Astrocyte (in vitro differentiated cells and primary cell): ENCODE results near the gene SLC25A29.

ENCODE experiments used
- EZH2 ChIP-seq: IDR thresholded peaks from 2 replicates; pipeline ENCODE4 v1.6.1; 2012; ENCODE audit warnings: mild to moderate bottlenecking, low read length, inconsistent platforms; ENCODE audit not compliant: insufficient read depth
- TF ChIP-seq, protein P1 (sequence below): IDR thresholded peaks from 2 replicates; pipeline ENCODE4 v1.5.1; 2011; ENCODE audit warnings: low read depth, mild to moderate bottlenecking, inconsistent platforms, low read length, moderate library complexity; ENCODE audit not compliant: insufficient read depth

DNA sequence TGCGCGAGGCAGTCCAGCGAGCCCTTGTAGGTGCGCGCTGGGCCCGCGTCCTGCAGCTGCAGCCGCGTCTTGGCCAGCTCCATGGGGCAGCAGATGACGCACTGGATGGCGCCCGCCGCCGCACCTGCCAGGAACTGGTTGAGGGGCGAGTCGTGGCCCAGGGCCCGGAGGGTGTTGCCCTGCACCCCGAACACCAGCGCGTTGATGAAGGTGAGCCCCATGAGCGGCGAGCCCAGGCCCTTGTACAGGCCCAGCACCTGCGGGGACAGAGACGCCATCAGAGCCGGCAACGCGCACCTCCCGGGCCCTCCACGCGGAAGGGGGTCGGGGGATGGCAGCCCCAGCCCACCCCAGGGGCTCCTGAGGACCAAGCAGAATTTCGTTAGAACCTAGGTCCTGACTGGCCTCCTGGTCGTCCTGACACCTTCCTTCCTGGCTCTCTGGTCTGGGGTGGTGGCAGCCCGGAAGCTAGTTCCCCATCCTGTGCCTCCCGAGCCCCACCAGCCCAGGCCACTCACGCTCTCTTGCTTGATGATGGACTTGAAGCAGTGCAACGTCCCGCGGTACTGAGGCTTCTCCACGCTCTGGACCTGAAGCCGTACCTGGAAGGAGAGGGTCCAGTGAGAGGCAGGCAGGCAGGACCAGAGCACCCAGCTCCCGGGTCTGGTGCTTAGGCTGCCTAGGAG is 13.3 kb downstream of the SLC25A29 start:
- TF ChIP-seq, protein P1, sequence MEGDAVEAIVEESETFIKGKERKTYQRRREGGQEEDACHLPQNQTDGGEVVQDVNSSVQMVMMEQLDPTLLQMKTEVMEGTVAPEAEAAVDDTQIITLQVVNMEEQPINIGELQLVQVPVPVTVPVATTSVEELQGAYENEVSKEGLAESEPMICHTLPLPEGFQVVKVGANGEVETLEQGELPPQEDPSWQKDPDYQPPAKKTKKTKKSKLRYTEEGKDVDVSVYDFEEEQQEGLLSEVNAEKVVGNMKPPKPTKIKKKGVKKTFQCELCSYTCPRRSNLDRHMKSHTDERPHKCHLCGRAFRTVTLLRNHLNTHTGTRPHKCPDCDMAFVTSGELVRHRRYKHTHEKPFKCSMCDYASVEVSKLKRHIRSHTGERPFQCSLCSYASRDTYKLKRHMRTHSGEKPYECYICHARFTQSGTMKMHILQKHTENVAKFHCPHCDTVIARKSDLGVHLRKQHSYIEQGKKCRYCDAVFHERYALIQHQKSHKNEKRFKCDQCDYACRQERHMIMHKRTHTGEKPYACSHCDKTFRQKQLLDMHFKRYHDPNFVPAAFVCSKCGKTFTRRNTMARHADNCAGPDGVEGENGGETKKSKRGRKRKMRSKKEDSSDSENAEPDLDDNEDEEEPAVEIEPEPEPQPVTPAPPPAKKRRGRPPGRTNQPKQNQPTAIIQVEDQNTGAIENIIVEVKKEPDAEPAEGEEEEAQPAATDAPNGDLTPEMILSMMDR = no peak
- no peak for TF ChIP-seq EZH2
